Measurements from ENCODE around the gene TCEAL1.
"Not testable (repeated sequence)": the region's sequence is repeated elsewhere in the genome, so short reads cannot be mapped to it uniquely, and the experiment has no call there.

Gene TCEAL1, protein sequence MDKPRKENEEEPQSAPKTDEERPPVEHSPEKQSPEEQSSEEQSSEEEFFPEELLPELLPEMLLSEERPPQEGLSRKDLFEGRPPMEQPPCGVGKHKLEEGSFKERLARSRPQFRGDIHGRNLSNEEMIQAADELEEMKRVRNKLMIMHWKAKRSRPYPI

DNA sequence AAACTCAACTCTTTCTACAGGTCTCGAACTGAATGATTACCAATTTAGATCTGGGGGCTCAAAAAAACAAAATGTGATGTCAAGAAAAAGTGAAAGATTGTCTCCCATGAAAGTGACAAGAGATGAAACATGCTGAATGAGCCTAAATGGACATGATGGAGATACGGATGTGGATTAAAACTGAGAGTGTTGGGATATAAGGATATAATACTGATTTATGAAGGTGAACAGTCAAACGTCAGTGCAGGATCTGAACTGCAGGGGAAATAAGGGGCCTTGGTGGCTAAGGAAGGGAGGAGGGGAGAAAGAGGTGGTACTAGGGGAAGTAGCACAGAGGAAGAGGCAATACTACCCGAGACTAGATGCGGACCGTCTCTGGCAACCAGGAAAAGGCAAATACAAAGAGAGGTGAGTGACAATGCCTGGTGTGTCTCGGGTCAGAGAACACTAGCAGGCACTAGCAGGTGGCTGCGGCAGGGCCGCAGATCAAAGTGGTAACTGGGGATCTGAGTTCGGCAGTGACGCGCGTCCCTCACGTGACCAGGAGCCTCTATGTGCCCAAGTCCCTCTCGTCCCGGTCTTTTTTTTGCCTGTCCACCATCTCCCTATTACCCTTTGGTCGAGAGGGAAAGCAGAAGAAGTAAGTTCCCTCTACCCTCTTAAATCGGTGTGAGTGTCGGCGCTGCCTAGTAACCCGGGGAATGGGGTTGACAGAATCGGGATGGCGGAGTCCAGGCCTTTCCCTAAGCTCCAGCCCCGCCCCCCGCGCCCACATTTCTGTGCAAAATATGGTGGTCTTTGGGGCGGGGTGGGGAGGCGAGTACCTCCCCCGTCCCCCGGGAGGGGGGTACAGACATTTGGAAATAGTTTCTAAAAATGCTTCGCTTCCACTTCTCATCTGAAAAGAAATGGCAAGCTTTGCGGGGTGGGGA, at the start of gene TCEAL1:
TSS of gene TCEAL1 (plus strand) at position 590 of the 932 bp plus-strand sequence. CDS start 942 bp downstream, outside the sequence.
- Histone ChIP-seq H3K9ac (ENCODE audit: low read depth in 1 of 2, low read length in 2 of 2) (peak within 1 kb of the TSS; percentile 76 to 80), H3K27me3 (ENCODE audit: control insufficient read depth in 1 of 2, insufficient read depth in 2 of 2, low read length in 2 of 2) (no peaks in the 10 kb centered on the region), H3K36me3 (ENCODE audit: control insufficient read depth in 1 of 2, insufficient read depth in 2 of 2, low read length in 2 of 2) (no peaks in the 10 kb centered on the region), H3K4me1 (ENCODE audit: control insufficient read depth in 1 of 2, insufficient read depth in 2 of 2, low read length in 2 of 2) (peaks cover 0 to 6% of the 10 kb centered on the region in 2 donors), H3K9me3 (ENCODE audit: control insufficient read depth in 1 of 2, low read length in 2 of 2) (no peaks in the 10 kb centered on the region), H3K27ac (ENCODE audit: low read depth, low read length) (peak within 1 kb of the TSS; percentile 83), H3K4me3 (ENCODE audit: low read depth in 1 of 2, low read length in 2 of 2) (peak within 1 kb of the TSS; percentile 73 to 83)

DNA sequence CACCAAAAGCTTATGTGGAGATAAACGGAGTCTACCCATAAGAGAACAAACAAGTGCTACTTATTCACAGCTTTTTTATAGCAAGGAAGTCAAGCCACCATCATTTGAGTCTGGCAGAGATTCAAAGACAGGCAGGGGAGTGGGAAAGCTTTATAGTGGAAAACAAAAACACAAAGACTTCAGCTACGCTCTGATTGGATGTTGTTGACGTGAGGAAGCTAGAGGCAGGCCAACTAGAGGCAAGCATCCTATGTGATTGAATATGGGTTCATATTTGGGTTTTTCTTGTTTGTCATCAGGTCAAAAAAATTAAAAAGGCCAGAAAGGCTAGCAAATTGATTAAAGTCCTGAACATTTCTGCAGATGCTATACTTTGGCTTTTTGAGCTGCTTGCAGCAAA, 44.2 kb upstream of the TCEAL1 start:
- H3K4me1 ChIP-seq (ENCODE audit: control insufficient read depth in 1 of 2, insufficient read depth in 2 of 2, low read length in 2 of 2): peaks cover 0 to 3% of the 10 kb centered on the region in 2 donors
- H3K27ac ChIP-seq (ENCODE audit: low read depth, low read length): no peak overlapping the region
- no peaks in the 10 kb centered on the region for H3K9me3 ChIP-seq (ENCODE audit: control insufficient read depth in 1 of 2, low read length in 2 of 2)
- H3K9ac ChIP-seq (ENCODE audit: low read depth in 1 of 2, low read length in 2 of 2): no peak overlapping the region
- H3K4me3 ChIP-seq (ENCODE audit: low read depth in 1 of 2, low read length in 2 of 2): no peak overlapping the region
- no peaks in the 10 kb centered on the region for H3K27me3 ChIP-seq (ENCODE audit: control insufficient read depth in 1 of 2, insufficient read depth in 2 of 2, low read length in 2 of 2)
- no peaks in the 10 kb centered on the region for H3K36me3 ChIP-seq (ENCODE audit: control insufficient read depth in 1 of 2, insufficient read depth in 2 of 2, low read length in 2 of 2)

DNA sequence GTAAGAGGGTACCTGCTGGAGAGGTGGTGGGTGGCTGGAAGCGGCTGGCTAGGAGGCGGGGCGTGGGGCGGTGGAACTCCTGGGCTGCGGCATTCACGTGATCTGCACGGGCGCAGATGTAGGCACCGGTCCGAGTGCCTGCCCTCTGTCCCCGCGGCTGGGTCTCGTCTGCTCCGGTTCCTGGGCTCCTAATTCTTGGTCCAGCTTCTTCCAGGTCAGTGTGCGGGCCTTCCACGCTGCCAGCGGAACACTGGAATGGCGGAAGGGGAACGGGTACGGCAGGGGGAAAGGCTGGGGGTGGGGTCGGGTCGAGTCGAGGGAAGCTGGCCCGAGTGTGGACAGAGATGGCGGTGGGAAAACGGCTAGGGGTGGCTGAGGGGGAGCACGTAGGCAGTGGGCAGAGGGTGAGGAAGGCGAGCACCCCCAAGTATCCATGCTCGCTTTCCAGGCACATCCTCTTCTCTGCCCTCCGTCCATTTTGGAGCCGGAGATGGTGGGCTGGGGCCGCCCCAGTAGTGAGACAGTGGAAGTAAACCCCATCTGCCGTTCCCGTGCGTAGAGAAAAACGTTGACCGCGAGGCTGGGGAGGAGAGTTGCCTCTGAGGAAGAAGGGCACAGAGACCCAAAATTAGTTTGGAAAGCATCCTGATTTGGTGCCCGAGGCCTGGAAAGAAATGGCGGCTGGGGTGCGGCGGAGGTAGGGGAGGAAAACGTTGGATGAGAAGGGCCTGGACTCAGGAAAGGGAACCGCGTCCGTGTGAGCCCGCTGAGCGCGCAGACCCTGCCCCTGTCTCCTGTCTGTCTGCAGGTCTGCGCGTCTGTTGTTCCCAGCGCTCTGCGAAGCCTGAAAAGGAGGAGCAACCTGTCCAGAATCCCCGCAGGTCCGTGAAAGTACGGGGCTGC, 43.1 kb upstream of the TCEAL1 start, which contains the start of gene TCEAL4:
TSS of gene TCEAL4 (plus strand) at position 105 of the 903 bp plus-strand sequence. CDS start 1,161 bp downstream, outside the sequence.
- Histone ChIP-seq H3K4me3 (ENCODE audit: low read depth in 1 of 2, low read length in 2 of 2) (peak within 1 kb of the TSS; percentile 69 to 93), H3K27ac (ENCODE audit: low read depth, low read length) (peak within 1 kb of the TSS; percentile 50)

DNA sequence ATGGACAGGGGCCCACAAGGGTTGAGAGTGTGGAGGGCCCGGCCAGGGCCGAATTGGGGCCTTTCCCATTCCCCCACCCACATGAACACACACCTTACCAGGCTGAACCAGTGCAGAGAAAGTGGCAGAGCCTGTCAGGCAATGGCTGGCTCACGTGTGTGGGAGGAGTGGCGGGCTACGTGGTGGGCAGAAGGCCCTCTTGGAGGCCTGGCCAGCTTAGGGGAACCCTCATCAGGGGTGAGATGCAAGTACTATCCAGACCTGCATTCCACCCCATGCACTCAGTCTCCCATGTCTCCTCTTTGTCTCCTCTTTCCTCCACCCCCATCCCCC, 42.5 kb upstream of the TCEAL1 start:
- H3K36me3 ChIP-seq (ENCODE audit: control insufficient read depth in 1 of 2, insufficient read depth in 2 of 2, low read length in 2 of 2): no peaks in the 10 kb centered on the region
- no peaks in the 10 kb centered on the region for H3K9me3 ChIP-seq (ENCODE audit: control insufficient read depth in 1 of 2, low read length in 2 of 2)
- no peaks in the 10 kb centered on the region for H3K27me3 ChIP-seq (ENCODE audit: control insufficient read depth in 1 of 2, insufficient read depth in 2 of 2, low read length in 2 of 2)
- peak overlapping the region; percentile 74 to 84 for H3K9ac ChIP-seq (ENCODE audit: low read depth in 1 of 2, low read length in 2 of 2)
- peak overlapping the region; percentile 50 for H3K27ac ChIP-seq (ENCODE audit: low read depth, low read length)
- H3K4me1 ChIP-seq (ENCODE audit: control insufficient read depth in 1 of 2, insufficient read depth in 2 of 2, low read length in 2 of 2): peaks cover 0 to 3% of the 10 kb centered on the region in 2 donors
- peak overlapping the region; percentile 69 to 93 for H3K4me3 ChIP-seq (ENCODE audit: low read depth in 1 of 2, low read length in 2 of 2)

More for the DNA sequence above, 43.1 kb upstream of the TCEAL1 start, which contains the start of gene TCEAL4:
- H3K36me3 ChIP-seq (ENCODE audit: control insufficient read depth in 1 of 2, insufficient read depth in 2 of 2, low read length in 2 of 2): no peaks in the 10 kb centered on the region
- no peaks in the 10 kb centered on the region for H3K9me3 ChIP-seq (ENCODE audit: control insufficient read depth in 1 of 2, low read length in 2 of 2)
- H3K4me1 ChIP-seq (ENCODE audit: control insufficient read depth in 1 of 2, insufficient read depth in 2 of 2, low read length in 2 of 2): peaks cover 0 to 3% of the 10 kb centered on the region in 2 donors
- peak within 1 kb of the TSS; percentile 74 to 84 for H3K9ac ChIP-seq (ENCODE audit: low read depth in 1 of 2, low read length in 2 of 2)
- no peaks in the 10 kb centered on the region for H3K27me3 ChIP-seq (ENCODE audit: control insufficient read depth in 1 of 2, insufficient read depth in 2 of 2, low read length in 2 of 2)

DNA sequence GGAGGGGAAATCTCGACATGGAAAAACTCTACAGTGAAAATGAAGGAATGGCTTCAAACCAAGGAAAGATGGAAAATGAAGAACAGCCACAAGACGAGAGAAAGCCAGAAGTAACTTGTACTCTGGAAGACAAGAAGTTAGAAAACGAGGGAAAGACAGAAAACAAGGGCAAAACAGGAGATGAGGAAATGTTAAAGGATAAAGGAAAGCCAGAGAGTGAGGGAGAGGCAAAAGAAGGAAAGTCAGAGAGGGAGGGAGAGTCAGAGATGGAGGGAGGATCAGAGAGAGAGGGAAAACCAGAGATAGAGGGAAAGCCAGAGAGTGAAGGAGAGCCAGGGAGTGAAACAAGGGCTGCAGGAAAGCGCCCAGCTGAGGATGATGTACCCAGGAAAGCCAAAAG, 42.1 kb upstream of the TCEAL1 start:
- Histone ChIP-seq H3K4me3 (ENCODE audit: low read depth in 1 of 2, low read length in 2 of 2) (peak overlapping the region; percentile 69 to 93), H3K4me1 (ENCODE audit: control insufficient read depth in 1 of 2, insufficient read depth in 2 of 2, low read length in 2 of 2) (peaks cover 0 to 3% of the 10 kb centered on the region in 2 donors), H3K36me3 (ENCODE audit: control insufficient read depth in 1 of 2, insufficient read depth in 2 of 2, low read length in 2 of 2) (no peaks in the 10 kb centered on the region), H3K27ac (ENCODE audit: low read depth, low read length) (no peak overlapping the region), H3K27me3 (ENCODE audit: control insufficient read depth in 1 of 2, insufficient read depth in 2 of 2, low read length in 2 of 2) (no peaks in the 10 kb centered on the region), H3K9ac (ENCODE audit: low read depth in 1 of 2, low read length in 2 of 2) (peak overlapping the region in 1 of 2 donors; percentile 84), H3K9me3 (ENCODE audit: control insufficient read depth in 1 of 2, low read length in 2 of 2) (no peaks in the 10 kb centered on the region)

DNA sequence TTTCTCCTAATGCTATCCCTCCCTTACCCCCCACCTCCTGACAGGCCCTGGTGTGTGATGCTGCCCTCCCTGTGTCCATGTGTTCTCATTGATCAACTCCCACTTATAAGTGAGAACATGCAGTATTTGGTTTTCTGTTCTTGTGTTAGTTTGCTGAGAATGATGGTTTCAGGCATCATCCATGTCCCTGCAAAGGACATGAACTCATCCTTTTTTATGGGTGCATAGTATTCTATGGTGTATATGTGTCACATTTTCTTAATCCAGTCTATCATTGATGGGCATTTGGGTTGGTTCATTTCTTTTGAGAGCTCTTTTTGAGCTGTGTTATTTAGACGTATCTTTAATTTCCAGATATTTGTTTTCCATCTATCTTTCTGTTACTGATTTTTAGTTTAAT, 36.5 kb upstream of the TCEAL1 start:
- H3K9ac ChIP-seq (ENCODE audit: low read depth in 1 of 2, low read length in 2 of 2); H3K4me1 ChIP-seq (ENCODE audit: control insufficient read depth in 1 of 2, insufficient read depth in 2 of 2, low read length in 2 of 2); H3K4me3 ChIP-seq (ENCODE audit: low read depth in 1 of 2, low read length in 2 of 2); H3K27me3 ChIP-seq (ENCODE audit: control insufficient read depth in 1 of 2, insufficient read depth in 2 of 2, low read length in 2 of 2); H3K27ac ChIP-seq (ENCODE audit: low read depth, low read length); H3K36me3 ChIP-seq (ENCODE audit: control insufficient read depth in 1 of 2, insufficient read depth in 2 of 2, low read length in 2 of 2); H3K9me3 ChIP-seq (ENCODE audit: control insufficient read depth in 1 of 2, low read length in 2 of 2): not testable (repeated sequence)

DNA sequence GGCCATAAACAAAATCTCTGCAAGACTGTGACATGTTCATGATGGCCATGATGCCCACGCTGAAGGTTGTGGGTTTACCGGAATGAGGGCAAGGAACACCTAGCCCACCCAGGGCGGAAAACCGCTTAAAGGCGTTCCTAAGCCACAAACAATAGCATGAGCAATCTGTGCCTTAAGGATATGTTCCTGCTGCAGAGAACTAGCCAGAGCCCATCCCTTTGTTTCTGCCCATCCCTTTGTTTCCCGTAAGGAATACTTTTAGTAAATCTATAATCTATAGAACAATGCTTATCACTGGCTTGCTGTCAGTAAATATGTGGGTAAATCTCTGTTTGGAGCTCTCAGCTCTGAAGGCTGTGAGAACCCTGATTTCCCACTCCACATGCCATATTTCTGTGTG, 33.6 kb upstream of the TCEAL1 start:
- H3K27me3 ChIP-seq (ENCODE audit: control insufficient read depth in 1 of 2, insufficient read depth in 2 of 2, low read length in 2 of 2); H3K36me3 ChIP-seq (ENCODE audit: control insufficient read depth in 1 of 2, insufficient read depth in 2 of 2, low read length in 2 of 2); H3K4me1 ChIP-seq (ENCODE audit: control insufficient read depth in 1 of 2, insufficient read depth in 2 of 2, low read length in 2 of 2); H3K9ac ChIP-seq (ENCODE audit: low read depth in 1 of 2, low read length in 2 of 2); H3K4me3 ChIP-seq (ENCODE audit: low read depth in 1 of 2, low read length in 2 of 2); H3K27ac ChIP-seq (ENCODE audit: low read depth, low read length); H3K9me3 ChIP-seq (ENCODE audit: control insufficient read depth in 1 of 2, low read length in 2 of 2): not testable (repeated sequence)

DNA sequence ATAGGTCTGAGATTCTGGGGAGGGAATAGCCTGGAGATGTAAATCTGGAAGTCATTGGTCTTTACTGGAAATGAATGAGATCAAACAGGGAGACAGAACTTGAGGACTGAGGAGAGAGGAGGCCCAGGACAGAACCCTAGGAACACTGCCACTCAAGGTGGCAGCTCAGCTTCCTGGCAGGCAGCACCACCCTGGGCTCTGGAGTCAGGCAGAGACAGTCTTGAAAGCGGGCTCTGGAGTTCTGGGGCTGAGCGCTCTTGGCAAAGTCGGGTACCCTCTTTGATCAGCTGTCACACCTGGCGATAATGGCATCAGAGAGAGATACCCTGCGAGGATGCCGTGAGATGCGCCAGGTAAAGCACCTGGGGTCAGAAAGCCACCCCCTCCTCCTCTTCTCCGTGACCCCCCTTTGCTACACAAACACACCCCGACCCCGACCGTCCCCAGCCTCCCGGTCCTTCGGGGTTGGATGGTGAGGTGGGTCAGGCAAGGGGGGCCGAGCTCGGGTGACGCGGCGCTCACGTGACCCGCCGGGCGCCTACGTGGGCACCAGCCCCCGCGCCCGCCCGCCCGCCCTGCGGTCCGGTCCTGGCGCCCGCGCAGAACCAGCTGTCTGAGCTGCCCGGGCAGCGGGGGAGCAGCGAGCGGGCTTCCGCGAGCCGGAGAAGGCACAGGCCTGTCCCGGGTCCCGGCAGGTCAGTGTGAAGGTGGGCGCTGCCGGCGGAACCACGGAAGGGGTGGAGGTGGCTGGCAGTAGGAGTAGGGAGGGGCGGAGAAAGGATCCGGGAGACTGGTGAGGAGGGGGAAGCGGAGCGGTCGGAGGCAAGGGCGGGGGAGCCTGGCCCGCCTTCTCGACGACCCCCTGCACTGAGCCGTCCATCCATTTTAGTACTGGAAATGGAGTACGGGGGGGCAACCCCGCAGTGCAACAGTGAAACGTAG, 21.1 kb upstream of the TCEAL1 start, which contains the start of gene TCEAL3:
TSS of gene TCEAL3 (plus strand) at position 600 of the 942 bp plus-strand sequence. CDS start 1,102 bp downstream, outside the sequence.
- Histone ChIP-seq H3K27ac (ENCODE audit: low read depth, low read length) (peak within 1 kb of the TSS; percentile 56), H3K36me3 (ENCODE audit: control insufficient read depth in 1 of 2, insufficient read depth in 2 of 2, low read length in 2 of 2) (no peaks in the 10 kb centered on the region), H3K9me3 (ENCODE audit: control insufficient read depth in 1 of 2, low read length in 2 of 2) (no peaks in the 10 kb centered on the region), H3K27me3 (ENCODE audit: control insufficient read depth in 1 of 2, insufficient read depth in 2 of 2, low read length in 2 of 2) (no peaks in the 10 kb centered on the region), H3K4me1 (ENCODE audit: control insufficient read depth in 1 of 2, insufficient read depth in 2 of 2, low read length in 2 of 2) (peaks cover 0 to 3% of the 10 kb centered on the region in 2 donors), H3K9ac (ENCODE audit: low read depth in 1 of 2, low read length in 2 of 2) (peak within 1 kb of the TSS; percentile 55 to 63), H3K4me3 (ENCODE audit: low read depth in 1 of 2, low read length in 2 of 2) (peak within 1 kb of the TSS; percentile 61 to 63)
